DMS114 treated with DMSO at 0.1 percent for 48 hours (cell line): ENCODE results near the gene OVOL3.

ENCODE experiments used
- DNase-seq: peaks from one replicate; lab custom pipeline; 2025; ENCODE audit not compliant: unreplicated experiment; lab: John Stamatoyannopoulos, UW

OVOL3 gene

GRCh38 chr19:36160821-36161596 lies 50.1 kb downstream of the OVOL3 start:
- DNase-seq = no peak
